Activated CD4-positive, alpha-beta T cell treated with anti-CD3 and anti-CD28 coated beads, Interleukin-2, amount 50 U/mL, for 1 hour (primary cell): ENCODE data around the gene UBAC2.

ENCODE experiments used
- DNase-seq: peaks from one replicate; pipeline ENCODE4 v3.0.0-alpha.2; 2020

Gene UBAC2

DNA sequence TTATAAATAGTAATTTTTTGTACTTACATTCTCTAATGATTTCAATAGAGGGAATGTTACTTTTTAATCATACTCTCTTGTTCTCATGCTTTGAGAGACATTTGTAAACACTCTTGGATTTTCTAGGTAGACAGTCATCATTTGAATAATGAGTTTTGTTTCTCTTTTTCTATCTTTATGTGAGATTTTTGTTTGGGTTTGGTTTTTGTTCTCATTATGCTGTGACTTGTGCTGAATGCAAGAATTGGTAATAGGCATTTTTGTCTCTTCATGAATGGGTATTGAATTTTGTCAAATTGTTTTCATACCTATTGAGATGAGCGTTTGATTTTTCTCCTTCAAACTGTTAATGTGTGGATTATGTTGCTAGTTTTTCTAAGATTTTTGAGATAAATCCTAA, 163.3 kb downstream of the UBAC2 start:
- DNase-seq: no peak

- no peak for DNase-seq
Measured at GRCh38 chr13:99366075-99366987, 165.7 kb downstream of the UBAC2 start.

- DNase-seq: no peak
Measured at GRCh38 chr13:99367106-99367616, 166.5 kb downstream of the UBAC2 start.

- no peak for DNase-seq
Measured at GRCh38 chr13:99367663-99368448, 167.2 kb downstream of the UBAC2 start.

GRCh38 chr13:99370481-99371275, 170.0 kb downstream of the UBAC2 start:
- DNase-seq: no peak

DNA sequence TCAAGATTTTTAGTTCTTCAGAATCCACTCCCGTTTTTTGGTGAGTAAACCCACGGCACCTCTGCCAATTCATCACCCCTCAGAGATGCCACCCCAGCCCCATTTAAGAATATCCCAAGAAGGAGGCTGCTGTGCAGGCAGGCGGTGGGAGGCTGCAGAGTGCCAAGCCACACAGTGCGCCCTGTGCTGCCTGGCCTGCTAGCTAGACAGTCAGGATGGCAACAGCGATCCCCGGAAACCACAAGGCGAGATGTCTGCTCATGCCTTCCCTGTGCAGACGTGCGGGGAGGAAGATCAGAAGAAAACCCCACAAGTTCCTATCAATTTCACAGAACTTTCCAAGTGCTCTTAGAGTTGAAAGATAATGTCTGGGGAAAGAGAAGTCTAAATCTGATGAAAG, 171.3 kb downstream of the UBAC2 start:
- DNase-seq: peak; percentile 72

DNA sequence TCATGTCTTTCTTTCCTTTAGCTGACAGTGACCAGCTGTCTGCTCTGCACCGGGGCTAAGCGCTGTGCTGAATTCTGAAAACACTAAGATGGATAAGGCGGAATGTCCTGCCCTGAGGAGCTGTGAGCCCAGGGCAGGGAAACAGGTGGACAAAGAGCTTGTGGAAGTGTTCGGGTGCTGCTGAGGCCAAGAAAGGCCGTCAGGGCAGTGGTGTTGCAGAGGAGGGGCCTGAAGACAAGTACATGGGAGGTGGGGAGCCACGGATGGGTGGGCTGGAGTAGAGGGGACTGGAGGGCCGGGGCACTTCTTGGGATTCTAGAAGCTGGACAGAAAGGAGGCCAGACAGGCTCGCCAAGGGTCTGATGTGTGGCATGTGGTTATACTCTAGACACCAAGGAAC, 172.8 kb downstream of the UBAC2 start:
- no peak for DNase-seq

GRCh38 chr13:99374169-99374991, 173.7 kb downstream of the UBAC2 start:
- DNase-seq: no peak

GRCh38 chr13:99374994-99375737, 174.5 kb downstream of the UBAC2 start:
- DNase-seq: peak; percentile 66

DNA sequence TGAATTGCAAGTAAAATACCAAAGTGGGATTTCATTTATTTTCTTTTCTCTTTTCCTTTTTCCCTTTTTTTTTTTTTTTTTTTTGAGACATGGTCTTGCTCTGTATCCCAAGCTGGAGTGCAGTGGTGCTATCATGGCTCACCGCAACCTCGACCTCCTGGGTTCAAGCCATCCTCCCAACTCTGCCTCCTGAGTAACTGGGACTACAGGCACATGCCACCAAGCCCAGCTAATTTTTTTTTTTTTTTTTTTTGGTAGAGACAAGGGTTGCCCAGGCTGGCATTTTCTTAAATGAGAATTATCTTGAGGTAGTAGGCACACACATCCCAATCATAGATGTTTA, 175.1 kb downstream of the UBAC2 start:
- no peak for DNase-seq

- DNase-seq: no peak
Measured at GRCh38 chr13:99376132-99376531, 175.5 kb downstream of the UBAC2 start.

DNA sequence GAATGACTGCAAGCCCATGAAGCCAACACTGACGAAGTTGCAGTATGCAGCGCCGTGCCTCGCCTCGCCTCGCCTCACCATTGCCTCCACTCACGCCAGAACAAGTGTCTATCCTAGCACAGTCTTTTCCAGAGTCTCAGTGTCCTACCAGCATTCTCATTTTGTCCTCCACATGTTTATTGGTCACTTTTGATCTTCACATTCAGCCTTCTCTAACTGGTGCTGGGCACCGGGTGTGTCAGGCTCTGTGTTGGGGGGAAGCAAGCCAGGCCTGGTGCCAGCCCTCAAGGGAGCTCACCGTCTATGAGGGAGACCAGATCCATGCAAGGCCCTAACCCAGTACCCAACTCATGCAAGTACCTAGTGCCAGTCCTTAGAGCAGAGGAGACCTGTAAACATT, 176.3 kb downstream of the UBAC2 start:
- DNase-seq: no peak

GRCh38 chr13:99377641-99378040, 177.0 kb downstream of the UBAC2 start:
- DNase-seq: no peak

DNA sequence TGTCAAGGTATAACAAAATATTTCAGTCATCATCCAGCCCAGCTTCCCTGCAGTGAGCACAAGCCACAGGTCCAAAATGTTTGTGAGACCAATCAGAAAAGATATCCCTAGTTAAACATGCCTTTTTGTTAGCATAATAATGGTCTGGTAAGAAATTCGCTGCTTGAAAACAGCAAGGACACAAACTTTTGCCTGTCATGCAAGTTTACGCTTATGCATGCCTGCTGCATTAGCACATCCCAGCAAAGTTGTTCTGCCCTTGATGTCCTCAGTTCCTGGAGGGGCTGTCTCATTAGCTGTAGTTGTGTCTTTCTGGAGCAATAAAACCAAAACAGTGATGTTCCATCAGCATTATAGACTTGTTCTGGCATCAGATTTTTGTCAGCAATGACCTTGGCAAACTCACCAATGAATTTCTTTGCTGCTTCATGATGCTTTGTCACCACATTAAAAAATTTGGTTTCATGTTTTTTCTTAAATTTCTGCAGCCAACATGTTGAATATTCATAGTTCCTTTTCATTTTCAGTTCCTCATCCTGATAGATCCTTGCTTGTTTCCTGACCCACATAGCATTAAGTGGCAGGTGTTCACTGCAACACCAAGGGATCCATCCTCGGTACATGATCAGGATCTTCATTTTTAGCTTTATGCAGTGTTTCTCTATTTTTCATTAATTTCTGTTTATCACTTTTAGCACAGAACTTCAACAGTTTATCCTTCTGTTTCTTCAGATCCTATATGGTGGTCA, 178.5 kb downstream of the UBAC2 start:
- DNase-seq: no peak

- no peak for DNase-seq
Measured at GRCh38 chr13:99379856-99380801, 179.5 kb downstream of the UBAC2 start.

DNA sequence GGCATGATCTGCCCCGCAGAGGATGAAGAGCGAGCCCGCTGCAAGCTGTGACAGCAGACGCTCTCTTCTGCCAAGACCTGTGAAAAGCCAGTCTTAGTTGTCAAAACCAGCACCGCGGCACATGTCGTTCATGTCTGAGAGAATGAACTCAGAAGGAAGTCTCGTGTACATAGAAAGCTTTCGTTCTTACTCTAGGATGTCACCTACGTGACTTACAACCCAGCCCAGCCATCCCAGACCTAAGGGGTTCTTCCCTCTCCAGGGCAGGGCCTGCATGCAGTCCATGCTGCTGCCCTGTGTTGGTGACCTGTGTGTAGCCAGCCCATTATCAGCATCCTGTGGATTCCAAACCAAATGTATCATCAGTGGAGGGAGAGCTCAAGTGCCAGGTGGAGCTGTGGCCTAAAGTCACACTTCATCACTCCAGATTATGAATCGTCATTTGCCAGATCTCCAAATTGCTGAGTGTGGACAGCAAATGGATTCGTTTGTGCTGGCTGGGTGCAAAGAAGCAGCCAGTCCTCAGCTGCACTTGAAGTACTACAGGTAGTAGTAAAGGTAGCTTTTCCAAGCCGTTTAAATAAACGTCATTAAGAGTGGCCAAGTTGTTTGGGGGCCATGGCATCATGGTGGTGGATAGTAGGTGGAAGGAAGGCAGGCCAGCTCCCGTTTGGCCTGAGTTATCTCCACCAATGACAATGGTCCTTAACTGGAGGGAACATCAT, 180.4 kb downstream of the UBAC2 start:
- DNase-seq: peak; percentile 51

GRCh38 chr13:99381766-99382165, 181.1 kb downstream of the UBAC2 start:
- no peak for DNase-seq

DNA sequence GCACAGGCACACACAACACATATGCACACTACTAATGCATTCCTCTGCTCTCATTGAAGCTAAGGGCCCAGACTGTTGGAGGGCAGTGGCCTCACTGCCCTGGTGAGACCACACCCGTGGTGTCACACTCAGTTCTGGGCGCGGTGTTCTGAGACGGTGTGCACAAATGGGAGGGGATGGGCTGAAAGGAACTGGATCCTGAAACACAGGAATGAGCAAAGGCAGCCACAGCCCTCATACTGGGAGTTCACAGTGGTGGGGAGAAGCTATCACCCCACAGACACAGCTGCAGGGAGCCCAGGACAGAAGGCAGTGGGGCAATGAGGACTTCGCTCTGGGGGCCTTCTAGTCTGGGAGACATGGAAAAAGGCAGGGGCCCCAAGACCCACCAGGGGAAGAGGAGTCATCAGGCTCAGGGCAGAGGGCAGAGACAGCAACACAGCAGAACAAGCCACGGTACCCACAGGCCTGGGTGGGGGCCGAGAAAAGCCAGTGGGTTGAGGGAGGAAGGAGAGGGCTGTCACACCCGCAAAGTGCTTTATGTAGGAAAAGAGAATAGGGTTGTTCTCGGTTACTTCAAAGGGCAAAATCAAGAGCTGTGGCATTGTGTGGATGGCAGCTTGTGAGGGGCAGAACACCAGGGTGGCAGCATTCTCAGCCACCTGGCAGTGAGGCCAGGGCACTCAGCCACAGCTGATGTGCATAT, 181.9 kb downstream of the UBAC2 start:
- DNase-seq: peak; percentile 50
